GM21526 (cell line): ENCODE data around the gene MTCH1.

Experiments used
- ATAC-seq: cut with Tn5 transposase; IDR thresholded peaks from one replicate; pipeline ENCODE4 v1.9.1; 2021; ENCODE audit warnings: moderate library complexity; ENCODE audit not compliant: unreplicated experiment, low FRiP score

Gene MTCH1

DNA sequence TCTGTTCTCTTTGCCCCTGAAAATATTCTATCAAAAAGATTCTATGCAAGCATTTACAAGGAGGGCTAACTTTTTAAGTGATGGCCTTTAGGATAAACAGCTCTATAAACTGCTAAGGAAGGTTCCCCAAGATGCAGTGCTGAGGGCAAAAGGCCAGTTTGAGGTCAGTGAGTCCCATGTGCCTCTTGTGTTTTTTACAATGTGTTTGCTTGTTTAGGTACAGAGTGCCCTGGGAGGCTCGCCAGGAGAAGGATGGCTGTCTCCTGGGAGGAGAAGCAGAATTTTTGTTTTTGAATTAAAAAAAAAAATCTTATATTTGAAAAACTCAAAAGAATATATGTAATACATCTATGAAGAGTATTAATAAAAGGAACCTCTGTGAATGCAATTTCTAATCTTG, 12.8 kb downstream of the MTCH1 start:
- no peak for ATAC-seq

DNA sequence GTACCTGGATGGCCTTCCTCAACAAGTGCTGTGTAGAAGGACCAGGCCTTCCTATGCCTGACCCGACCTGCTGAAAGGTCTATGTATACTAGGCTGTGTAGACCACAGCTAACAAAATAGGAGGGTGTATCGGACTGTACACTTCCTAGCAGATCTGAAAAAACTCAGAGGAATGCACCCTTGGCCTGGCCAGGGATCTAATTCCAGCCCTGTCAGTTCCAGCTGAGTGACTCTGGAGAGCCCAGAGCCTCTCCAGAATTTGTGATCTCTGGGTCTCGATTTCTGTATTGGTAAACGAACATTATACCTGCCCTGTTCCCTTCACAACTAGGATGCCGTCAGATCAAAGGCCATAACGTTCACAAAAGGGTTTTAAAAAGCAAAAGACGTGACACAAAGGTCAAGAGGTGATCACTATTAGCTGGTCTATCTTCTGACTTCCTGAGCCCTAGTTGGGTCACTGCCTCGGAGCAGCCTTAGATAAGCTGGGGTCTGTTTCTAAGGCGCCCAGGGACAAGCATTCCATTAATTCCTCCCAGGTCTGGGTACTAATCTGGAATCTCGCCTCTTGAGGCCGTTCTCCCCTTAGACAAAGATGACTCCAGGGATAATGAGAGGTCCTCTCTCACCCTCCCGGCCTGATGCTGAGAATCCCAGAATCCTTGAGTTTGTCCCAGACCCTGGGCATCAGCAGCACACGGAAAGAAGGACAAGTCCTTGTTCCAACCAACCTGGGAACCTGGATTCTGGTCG, 13.9 kb downstream of the MTCH1 start:
- ATAC-seq = no peak

DNA sequence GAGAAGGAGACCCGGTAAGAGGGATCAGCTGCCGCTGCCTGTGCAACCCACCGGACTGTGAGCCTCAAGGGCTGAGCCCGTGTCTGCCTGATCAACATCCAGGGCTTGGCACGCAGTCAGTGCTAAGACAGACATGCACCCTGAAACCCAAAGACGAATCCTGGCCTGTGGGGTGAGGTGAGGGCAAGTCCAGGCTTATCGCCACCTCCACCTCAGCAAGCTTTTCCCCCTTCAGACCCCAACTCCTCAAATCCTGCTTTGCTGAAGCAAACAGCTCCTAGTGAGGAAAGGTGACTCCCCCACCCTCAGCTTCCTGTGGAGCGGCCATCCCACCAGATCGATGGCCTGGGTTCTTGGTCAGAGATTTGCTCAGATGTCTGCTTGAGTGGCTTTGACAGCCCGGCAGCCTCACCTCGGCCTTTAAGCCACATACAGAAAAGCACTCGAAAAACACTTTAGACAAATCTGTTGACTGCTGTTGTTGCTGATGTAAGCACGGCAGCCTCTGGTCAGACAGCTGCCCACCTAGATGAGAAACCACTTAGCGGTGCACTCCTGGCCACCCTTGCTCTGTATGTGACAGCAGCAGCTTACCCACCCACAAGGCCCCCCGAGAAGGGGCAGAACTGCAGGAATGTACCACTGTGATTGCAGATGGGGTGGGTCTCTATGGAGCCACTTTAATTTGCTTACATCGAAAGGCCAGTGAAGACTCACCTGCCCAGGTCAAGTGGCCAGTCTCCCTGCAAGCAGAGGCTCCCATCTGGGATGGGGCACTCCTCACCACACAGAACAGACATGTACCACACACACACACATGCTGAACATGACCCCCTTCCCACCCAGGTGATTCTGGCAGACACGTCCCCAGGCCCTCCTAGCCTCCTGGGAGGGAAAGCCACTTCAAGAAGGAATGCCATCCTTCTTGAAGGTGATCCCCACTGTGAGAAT, 14.8 kb downstream of the MTCH1 start:
- no peak for ATAC-seq

DNA sequence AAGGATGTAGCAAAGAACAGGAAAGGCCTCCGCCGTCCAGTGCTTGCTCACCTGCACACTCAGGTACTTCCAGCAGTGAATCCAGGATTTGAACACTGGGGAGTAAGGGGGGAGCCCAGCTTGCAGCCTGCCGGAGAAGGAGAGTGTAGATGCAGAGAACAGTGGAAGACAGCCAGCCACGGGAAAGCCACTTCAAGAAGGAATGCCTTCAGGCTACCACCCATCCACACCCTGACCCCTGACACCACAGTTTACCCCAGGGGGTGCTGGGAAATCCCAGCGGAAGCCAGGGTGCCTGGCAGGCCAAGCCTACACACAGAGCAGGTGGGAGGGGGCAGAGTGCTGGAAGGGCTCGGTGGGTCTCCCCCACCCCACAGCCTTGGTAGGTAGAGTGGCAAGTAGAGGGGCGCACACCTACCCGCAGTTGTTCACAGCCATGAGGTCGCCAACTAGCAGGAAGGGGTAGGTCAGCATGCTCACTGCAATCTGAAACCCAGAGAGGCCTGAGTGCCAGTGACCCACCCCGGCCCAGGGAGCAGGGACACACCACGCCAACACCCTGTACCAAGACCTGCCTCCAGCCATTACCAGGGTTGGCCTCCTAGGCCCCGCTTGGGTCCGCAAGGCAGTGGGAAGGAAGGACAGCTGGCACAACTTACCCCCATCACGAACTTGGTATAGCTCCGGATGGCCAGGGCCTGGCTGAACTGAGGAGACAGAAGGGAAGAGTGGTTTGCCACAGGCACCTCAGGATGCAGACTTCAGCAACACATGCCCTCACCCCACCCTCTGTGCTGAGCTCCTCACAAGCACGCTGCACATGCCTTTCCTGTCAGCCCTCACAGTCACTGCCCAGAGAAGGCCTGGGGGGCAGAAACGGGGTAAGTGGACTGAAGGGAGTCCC, 15.8 kb downstream of the MTCH1 start:
- no peak for ATAC-seq

DNA sequence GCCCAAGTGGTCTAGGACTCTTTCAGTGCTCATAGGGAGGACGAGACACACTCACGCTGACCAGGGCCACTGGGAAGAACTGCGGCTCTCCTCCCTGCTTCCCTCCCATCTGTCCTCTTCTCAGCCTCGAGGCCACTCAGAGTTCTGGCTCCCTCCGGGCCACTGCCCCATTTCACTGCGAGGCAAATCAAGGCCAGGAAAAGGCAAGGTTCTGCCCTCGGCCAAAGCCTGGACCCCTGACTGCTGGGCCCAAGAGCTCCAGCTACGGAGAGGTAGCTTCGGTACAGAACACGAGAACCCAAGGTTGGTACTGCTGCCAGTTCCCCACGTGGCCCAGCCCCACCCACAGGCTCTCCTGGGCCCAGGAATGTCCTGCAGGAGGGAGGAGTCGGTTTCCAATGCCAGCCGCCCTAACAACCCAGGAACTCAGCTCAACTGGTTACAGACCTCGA, 16.7 kb downstream of the MTCH1 start:
- no peak for ATAC-seq

DNA sequence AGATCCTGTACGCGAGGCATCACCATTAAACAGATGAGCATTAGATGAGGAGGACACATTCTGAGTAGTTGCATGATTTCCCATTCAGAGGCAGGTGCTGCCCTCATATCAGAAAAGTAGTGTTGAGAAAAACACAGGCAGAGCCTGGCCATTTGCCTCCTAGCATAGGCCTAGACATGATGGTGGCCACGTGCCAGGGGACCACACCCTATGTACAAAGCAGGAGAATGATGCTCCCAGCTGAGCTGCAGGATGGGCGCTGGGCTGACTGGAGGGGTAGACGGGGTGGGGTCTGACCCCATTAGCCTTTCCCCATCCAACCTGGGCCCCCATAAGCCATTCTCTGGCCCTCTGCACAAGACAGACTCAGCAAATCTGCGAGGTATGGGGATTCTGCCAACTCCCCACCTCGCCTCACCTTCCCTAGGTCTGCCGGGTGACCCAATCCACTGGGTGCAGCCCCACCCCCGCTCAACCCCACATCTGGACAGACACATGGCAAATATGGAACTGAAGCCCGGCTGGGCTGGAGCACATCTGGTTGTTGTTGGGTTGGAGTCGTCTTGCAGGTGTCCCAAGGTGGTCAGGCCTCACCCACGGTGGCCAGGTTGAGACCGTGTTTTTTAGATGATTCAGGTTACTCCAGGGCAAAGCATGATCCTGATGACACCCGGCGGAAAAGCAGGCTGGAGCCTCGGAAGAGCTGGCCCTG, 17.6 kb downstream of the MTCH1 start:
- no peak for ATAC-seq

DNA sequence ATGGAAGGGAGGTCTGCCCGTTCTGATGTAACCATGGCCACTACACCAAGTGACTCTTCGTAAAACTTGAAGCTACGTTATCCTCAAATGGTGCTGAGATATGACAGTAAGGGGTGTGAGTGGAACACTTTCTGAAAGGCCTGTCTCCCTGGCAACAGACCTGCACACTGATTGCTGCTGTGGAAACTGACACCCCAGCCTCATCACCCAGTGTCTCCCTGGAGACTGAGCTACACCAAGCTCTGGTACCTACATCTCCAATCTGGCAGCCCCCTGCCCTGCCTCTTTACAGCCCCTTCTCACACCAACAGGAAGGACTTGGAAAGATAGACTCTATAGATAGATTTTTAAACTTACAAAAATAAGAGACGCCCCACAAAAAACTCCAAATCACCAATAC, 18.2 kb downstream of the MTCH1 start:
- no peak for ATAC-seq

DNA sequence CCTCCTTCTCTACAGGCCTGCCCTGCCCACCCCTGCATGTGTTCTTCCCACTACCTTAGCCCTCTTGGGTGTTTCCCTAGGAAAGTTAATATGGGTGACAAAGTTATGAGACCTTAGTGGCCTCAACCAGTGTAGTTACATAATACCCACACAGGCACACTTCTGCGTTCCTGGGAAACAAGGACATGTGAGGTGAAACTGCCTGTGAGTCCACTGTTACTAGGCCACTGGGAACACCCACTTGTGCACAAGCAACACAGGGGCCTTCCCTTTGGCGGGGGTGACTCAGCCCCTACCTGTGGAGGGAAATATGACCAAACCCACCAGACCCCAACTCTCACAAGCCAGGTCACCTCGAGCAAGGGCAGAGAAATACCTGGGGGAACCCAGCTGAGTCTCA, 18.7 kb downstream of the MTCH1 start:
- no peak for ATAC-seq

DNA sequence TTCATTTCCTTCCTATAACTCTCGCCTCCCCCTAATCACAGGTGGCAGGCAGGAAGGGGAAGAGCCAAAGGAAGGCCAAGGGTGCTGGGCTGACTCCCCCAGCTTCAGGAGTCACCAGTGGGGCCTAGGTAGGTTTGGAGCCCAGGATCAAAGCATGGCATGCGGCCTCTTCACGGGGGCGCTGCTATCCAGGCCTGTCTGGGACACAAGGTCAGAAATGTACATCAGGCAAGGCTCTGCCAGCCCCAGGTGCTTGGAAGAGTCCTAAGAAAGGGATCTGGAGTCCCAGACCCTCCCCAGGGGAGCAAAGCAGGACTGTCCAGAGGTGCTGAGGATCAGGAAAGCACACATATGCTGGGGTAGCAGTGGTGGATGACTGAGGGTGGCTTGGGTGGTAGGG, 21.1 kb downstream of the MTCH1 start:
- ATAC-seq = no peak

DNA sequence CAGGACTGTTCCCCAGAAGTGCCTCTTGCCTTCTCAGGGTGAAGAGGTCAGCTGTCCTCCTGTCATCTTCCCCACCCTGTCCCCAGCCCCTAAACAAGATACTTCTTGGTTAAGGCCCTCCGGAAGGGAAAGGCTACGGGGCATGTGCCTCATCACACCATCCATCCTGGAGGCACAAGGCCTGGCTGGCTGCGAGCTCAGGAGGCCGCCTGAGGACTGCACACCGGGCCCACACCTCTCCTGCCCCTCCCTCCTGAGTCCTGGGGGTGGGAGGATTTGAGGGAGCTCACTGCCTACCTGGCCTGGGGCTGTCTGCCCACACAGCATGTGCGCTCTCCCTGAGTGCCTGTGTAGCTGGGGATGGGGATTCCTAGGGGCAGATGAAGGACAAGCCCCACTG, 21.6 kb downstream of the MTCH1 start:
- ATAC-seq = no peak

DNA sequence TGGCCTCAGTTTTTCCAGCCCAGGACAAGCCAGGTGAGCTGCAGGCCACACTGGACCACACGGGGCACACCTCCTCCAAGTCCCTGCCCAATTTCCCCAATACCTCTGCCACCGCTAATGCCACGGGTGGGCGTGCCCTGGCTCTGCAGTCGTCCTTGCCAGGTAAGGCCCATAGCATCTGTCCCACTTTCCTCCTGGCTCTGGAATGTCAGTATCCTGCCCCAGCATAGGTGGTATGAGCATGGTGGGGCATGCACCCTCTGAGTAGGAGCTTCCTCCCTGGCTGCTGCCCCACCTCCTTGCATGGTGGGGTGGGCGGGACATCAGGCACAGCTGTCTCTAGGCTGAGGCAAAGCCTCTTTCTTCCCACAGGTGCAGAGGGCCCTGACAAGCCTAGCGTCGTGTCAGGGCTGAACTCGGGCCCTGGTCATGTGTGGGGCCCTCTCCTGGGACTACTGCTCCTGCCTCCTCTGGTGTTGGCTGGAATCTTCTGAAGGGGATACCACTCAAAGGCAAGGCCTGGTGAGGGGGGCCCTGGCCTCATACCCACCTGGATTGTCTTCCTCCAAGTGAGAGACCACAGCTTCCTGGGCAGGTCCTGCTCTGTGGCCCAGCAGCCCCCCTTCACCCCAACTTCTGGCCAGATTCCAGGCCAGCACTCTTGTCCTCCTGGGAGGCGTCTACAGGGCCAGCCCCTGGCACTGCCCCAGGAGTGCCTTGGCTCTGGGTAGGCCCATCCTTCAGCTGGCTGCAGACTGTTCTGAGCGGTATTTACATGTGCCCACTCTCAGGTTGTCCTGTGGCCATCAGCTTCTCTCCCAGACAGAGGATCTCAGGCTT, 22.3 kb downstream of the MTCH1 start:
- no peak for ATAC-seq

DNA sequence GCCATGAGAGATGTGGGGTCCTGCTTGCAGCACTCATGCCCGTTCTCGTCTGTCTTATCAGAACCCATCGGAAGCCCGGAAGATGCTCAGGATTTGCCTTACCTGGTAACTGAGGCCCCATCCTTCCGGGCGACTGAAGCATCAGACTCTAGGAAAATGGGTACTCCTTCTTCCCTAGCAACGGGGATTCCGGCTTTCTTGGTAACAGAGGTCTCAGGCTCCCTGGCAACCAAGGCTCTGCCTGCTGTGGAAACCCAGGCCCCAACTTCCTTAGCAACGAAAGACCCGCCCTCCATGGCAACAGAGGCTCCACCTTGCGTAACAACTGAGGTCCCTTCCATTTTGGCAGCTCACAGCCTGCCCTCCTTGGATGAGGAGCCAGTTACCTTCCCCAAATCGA, 23.1 kb downstream of the MTCH1 start:
- ATAC-seq = no peak

DNA sequence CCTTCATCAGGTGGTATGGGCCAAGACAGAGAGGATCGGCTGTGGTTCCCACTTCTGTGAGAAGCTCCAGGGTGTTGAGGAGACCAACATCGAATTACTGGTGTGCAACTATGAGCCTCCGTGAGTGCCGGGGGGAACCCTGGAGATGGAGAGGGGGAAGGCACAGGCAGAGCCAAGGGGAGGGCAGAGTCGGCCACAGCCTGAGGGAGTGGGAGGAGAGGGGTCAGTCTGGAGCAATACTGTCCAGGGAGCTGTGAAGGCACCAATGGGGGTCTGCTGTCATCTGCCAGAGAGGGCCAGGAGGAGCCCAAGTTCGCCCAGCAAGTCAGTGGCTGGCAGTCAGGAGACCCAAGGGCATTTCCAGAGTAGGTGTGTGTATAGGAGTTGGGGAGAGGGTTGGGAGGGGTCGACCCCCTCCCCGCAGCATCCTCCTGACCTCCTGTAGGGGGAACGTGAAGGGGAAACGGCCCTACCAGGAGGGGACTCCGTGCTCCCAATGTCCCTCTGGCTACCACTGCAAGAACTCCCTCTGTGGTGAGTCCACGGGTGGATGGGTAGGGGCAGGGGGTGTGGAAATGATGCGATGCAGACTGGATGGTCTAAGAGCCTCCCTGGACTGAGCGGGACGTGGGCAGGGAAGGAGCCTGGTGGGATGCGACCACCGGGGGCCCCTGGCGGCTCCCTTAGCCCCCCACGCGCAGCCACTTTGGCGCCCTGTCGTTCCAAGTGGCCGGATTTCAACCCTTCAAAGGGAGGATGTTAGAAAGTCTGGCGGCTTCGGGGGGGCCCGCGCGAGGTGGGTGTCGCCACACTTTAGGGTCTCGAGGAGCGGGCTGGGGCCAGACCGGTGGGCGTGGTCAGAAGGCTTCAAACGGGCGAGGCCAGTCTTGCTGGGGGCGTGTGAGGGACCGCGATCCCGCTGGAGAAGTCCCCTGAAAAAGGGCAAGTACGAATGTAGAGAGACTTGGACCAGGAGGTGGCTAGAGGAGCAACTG, 24.3 kb downstream of the MTCH1 start:
- ATAC-seq = no peak

DNA sequence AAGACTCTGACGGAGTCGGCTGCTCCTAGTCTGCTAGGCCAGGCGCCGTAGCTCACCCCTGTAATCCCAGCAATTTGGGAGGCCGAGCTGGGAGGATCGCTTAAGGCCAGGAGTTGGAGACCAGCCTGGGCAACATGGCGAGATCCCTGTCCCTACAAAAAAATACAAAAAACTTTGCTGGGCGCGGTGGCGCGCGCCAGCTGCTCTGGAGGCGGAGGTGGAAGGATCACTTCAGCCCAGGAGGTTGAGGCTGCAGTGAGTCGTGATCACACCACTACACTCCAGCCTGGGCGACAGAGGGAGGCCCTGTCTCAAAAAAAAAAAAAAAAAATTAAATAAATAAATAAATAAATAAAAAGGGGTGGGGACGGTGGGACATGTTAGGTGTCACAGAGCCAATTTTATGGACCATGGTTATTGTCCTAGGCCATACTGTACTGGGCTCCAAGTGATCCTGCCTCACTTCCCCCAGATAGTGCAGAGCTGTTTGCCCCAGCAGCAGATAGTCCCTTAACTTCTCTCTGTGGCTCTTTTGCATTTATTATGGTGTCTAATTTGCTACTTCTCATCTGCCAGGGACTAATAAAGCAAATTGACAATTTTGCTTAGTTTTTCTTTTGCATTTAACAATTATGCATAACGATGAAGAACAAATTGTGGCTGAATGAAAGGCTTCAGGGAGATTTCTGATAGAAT, 26.3 kb downstream of the MTCH1 start:
- no peak for ATAC-seq

DNA sequence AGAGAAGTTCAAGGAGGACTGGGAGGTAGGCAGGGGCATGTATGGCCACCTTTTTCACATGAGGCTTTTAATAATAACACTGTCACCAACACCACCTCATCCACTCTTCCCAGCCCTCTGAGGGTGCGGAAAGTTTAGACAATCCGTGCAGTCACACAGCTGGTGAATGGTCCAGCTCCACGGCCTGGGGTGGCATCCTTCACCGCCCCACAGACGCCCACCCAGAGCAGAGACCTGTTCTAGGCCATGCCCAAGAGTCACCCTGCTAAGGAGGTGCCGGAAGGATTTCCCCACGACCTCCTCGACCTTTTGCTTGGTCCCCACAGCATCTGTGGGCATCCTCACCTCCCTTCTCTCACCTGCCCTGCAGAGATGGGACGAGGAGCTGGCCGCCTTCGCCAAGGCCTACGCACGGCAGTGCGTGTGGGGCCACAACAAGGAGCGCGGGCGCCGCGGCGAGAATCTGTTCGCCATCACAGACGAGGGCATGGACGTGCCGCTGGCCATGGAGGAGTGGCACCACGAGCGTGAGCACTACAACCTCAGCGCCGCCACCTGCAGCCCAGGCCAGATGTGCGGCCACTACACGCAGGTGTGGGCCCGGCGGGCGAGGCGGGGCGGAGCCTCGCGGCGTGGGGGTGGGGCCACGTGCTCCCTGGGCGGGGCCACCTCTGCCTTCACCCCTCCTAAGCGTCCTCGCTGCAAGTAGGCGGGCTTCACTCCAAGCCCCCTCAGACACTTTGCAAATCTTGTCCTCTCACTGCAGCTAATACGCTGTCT, 27.0 kb downstream of the MTCH1 start:
- no peak for ATAC-seq

DNA sequence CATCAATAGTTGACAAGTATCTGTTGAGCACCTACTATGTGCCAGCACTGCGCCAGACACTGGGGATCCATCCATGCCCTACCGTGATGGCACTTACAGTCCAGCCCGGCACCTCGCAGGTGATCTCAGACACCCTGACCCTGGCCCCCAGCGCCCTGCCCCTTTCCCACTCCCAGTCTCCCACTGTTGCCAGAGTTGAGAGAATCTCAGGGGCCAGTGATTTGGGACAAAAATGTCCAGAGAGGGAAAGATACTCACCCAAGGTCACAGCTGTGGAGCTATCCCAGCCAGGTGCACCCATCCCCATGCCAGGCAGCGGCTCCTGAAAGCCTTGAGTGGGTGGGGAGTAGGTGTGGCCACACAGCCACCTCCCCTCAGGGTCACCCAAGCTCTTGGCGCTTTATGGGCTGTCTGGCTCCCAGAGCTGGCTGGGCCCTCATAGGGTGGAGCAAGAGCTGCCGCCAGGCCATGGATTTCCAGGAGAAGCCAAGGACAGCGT, 28.2 kb downstream of the MTCH1 start:
- ATAC-seq = no peak

DNA sequence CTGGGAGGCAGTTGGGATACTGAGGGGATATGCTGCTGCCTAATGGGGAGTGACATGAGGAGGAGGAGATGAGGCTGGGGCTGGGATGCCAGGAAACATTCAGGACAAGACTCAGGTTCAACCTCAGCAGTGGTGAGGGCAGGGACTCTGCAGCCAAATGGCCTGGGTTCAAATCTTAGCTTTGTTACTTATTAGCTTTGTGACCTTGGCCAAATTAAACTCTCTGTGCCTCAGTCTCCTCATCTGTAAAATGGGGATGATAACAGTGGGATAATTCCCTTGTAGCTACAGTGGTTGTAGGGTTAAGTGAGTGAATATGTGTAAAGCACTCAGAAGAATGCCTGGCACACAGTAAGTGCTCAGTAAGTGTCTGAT, 29.6 kb downstream of the MTCH1 start:
- ATAC-seq = no peak
